GM18505 (cell line): Measurements from ENCODE around the gene BNC1.

Source experiments
- ATAC-seq: cut with Tn5 transposase; IDR thresholded peaks from one replicate; pipeline ENCODE4 v1.9.1; 2021; ENCODE audit not compliant: unreplicated experiment
- POLR2A ChIP-seq: IDR thresholded peaks from 4 replicates; pipeline ENCODE4 v1.6.1; 2011; ENCODE audit warnings: borderline replicate concordance; ENCODE audit not compliant: insufficient read depth, insufficient read length; ENCODE audit errors: extremely low read depth

The BNC1 gene

DNA sequence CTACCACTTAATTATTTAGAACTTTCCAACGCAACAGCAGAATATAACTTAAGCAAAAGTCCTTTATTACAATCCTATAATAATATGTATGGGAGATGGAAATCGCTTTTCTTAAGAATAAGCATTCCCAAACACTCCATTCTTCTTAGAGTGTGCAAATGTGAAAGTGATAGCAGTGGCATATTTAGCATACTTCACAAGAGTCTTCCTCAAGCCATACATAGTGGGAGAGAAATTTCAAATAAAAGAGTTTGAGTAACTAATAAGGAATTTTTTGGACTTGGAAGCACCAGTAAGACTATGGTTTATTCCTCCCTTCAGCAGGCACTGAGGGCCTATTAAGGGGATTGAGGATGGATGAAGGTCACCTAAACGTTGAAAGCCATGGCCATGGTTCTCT lies 22.1 kb upstream of the BNC1 start:
- ATAC-seq: no peak
- TF ChIP-seq POLR2A: no peak

DNA sequence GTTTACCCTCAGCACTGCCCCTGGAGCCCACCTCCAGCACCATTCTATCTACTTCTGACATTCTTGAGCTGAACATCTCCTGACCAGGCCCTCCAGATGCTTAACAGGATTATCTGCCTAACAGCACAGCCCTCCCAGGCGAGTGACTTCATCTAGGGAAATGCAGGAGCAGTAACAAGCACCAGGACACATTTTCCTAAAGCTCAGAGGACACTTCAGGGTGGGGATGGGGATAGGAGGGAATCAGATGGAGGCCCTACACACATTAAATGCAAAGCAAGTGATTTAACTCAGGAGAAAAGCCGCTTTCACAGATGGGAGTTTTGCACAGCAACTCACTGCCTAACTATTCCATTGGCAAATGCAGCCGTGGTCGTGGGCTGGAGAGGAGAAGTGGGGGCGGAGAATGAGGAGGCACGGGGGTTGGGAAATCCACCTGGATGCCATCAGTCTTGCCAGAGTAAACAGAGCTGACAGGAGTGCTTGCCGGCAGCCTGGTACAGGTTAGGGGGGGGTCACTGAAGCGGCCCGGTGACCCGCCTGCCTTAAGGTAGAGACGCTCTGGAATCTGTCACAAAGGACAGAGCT lies 21.3 kb upstream of the BNC1 start:
- no peak for TF ChIP-seq POLR2A
- no peak for ATAC-seq

DNA sequence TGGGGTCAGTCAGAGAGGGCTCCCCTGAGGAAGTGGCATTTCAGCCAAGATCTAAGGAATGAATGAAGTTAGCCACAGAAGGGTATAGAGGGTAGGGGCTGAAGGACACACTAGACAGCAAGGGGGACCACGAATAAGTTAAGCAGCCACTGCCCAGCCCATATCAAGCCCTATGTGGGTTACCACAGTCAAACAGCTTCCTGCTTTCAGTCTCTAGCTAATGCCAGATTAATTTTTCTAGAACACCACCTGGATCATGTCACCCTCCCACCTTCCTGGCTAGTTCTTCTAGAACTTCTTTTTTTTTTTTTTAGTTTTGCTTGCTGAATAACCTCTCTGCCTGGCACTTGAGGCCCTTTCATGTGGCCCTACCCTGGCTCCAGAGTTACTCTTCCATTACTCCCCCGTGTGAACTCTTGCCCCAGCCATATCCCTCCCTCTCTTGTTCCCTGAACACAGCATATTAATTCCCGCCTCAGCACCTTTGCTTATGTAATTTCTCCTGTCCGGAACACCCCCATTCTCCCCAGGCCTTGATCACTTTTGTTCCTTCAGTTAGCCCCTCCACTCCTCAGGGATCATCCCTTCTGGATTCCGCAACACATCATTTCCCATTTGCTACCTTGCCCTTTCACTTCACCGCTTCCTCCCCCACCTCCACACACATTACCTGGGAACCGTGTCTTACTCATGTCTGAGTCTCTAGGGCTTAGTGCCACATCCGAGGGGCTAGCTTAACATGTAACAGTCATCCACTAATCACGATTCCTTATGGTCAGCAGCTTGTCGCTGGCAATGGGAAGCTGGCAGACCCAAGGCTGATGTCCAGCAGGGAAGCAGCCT lies 20.6 kb upstream of the BNC1 start:
- TF ChIP-seq POLR2A: no peak
- no peak for ATAC-seq

DNA sequence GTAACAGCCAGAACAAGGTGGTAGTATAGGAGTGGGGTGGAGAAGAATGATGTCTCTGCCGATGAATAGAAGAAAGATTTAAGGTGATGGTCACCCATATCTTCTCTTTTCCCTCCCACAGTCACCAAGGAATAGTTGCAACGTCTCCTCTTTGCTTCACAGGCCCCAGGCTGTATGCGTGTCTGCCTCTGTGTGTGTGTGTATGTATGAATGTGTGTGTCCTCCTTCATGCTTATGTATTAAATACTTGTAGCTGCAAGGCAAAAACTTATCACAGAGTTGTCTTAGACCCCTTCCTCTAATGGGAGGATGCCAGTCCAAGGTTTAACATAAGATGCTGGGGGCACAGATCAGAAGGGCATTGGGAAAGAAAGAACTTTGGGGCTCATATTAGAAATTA lies 19.1 kb upstream of the BNC1 start:
- TF ChIP-seq POLR2A: no peak
- ATAC-seq: no peak

DNA sequence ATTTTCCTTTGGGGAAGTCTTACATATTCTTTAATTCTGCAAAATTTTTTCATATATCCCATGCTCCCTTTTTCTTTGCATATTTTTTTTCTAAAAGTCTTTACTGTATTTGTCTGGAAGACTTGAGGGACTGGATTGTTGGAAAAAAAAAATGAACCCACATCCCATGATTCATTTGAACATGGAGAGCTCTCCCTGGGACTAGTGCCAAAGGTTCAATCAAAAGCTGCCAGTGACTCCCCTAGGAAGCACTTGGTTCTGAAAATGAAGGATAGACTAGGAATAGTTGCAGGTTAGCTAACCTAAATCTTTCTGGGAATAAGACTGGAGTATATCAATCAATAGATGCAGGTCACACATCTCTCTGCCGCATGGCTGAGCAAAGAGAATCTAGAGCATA lies 16.4 kb upstream of the BNC1 start:
- TF ChIP-seq POLR2A: no peak
- no peak for ATAC-seq

DNA sequence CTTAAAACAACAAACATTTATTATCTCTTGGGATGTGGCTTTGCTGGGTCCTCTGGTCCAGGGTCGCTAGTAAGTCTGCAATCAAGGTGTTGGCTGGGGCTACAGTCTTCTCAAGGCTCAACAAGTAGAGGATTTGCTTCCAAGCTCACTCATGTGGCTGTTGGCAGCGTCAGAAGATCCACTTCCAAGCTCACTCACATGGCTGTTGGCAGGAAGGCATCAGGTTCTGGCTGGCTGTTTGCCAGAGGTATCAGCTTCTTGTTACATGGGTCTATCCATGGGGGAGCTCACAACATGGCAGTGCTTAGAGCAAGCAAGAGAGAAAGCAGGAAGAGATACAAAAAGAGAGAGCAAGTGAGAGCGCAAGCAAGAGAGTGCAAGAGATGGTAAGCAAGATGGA lies 15.0 kb upstream of the BNC1 start:
- no peak for ATAC-seq
- no peak for TF ChIP-seq POLR2A

DNA sequence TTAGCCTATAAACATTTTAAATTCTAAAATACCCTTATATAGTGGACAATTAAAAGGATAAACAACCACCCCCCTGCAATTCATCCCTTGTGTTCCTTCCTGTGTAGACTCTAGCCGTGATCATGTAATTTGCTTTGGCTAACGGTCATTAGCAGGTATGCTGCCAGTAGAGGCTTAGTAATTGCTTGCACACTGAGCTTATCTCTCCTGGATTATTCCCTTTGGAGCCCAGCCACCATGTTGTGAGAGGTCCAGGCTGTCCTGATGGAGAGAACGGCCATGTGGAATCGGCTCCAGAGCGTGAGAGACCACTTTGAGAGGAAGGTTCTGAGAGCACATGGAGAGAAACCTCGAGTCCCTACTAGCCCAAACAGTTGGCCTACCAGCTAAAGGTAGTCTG lies 11.0 kb upstream of the BNC1 start:
- no peak for TF ChIP-seq POLR2A
- no peak for ATAC-seq

DNA sequence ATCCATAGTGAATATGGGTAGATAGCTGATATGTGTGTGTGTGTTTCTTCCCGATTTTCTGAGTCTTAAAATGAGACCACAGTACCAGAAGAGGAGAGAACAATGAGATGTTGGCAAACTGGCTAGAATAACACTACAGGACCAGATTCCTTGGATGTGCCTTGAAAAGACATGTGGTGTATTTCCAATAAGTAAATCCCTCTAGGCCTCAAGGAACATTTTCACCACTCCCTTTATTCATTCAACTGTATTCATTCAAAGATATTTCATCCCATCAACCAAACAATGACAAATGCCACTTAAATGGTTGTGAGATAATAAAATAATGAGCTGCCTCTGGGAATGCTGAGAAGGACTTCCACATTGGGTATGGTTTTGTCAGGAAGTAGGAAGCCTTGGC lies 8.7 kb upstream of the BNC1 start:
- TF ChIP-seq POLR2A: no peak
- ATAC-seq: no peak

DNA sequence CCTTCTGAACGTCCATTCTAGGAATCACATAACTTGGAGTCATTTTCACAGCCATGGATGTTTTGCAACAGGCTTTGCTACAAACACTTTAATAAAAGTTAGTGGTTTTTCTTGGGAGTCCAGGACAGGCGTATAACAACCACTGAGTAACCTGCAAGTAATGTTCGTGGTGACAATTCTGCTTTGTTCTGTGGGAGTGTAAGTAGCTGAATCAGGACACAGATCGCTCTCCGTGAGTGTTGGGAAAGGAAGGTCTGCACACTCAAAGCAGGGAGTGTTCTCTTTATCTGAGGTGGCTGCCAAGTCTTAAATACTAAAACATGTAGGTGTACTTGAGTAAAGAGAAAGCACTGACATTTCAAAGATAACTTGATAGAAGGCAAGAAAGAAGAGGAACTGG lies 7.9 kb upstream of the BNC1 start:
- ATAC-seq: no peak
- no peak for TF ChIP-seq POLR2A

DNA sequence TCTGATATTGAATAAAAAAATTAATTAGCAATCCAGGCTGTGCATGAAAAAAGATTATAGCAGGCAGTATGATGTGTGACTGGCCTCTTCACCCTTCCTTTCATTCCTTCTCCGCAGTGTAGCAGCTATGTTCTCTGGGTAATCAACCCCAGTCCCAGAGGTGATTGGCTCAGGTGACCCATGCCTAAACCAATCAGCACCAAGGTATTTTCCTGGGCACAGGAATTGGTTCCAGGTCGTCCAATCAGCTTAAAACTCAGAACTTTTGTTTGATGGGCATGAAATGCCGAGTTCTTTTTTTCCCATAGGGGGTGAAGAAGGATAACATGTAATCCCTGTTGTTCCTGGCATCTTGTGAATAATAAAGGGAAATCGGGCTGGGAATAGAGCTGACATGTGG lies 5.8 kb upstream of the BNC1 start:
- no peak for TF ChIP-seq POLR2A
- no peak for ATAC-seq

DNA sequence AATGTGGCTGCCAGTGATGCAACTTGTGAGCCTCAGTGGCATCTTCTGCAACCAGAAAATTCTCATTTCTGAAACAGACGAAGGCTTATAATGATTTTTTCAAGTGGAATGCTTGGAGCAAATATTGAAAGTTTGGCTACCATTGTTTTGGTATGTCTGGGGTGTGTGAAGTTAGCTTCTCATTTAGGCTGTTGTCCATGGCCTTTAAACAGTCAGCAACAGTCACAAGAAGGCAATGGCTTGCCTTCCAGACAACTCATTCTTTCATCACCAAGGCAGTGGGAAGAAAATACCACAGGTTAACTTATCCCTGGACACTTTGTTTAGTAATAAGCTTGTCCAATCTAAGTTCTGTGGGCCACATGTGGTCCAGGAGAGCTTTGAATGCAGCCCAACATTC lies 4.7 kb upstream of the BNC1 start:
- ATAC-seq: no peak
- no peak for TF ChIP-seq POLR2A

DNA sequence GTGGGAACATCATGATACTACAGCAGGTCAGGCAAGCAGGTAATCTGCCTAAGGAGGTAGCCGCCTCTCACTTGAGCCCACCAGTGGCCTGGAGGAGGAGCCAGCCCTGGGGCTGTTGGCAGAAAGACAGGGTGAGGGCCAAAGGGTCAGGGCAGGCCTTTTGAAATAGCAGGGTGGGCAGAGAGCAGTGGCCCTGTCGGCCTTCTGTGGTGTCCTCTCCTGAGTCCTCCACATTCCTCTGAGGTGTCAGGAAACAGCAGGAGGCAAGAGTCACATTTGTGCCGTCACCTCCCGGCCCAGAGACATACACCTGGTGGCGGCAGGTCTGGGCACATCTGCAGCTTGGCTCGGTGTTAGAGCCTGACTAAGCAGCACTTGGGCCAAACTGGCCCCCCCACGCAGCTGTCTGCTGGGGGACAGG lies 3.9 kb upstream of the BNC1 start:
- no peak for ATAC-seq
- no peak for TF ChIP-seq POLR2A

DNA sequence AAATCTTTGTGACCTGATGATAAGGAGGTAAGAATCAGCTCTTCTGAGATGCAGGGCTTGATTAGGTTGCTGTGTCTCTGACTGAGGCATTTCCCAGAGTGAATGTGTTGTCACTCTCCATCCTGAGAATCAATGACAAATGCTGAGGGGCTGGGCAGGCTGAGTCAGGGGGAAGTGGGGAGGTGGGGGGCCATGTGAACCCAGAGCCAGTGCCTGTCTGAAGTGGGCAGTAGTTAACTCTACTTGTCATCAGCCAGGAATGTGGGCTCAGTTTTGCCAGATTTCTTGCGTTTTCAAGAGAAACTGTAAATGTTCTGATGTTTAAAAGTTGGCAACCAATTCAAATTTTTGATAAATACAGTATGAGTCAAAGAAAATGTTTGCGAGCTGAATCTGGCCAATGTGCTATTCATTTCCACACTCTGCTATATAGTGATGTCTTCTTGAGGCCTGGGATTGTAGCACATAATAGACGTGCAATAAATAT lies 3.1 kb upstream of the BNC1 start:
- TF ChIP-seq POLR2A: no peak
- no peak for ATAC-seq

DNA sequence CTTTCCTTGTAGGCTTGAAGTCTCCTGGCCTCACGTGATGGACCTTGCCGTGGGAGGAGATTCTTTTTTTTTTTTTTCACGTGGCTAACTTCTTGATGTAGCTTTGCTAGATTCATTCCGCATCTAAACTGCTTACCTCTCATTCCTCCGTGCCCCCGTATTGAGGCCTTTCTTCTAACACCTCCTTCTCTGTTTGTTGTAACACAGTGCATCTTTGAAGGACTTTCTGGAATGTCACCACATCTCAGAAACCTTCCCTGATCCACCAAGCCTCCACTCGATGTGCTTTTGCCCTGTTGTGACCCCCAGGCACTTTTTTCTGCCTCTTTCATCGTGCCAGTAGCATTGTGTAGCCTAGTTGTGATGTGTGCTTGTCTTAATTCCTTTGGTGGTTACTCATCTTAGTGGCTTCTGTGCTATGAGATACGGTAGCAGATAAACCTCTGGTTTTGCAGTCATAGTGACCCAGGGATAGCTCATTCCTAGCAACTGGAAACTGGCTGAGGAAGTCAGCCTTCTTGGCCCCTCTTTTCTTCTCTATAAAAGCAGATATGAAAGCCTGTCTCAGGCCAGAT lies 1.6 kb upstream of the BNC1 start:
- TF ChIP-seq POLR2A: no peak
- no peak for ATAC-seq
